Measurements from ENCODE around the gene KIAA1671. TPM values are rescaled to one million over a fixed set of nuclear protein-coding genes. Genes with fewer than 3 reads are reported as not detected.

Gene KIAA1671
- total RNA-seq, 1 experiment from 2014 or later = 18.6 TPM

GRCh38 chr22:25148149-25148691 lies 195.7 kb downstream of the KIAA1671 start:
- Histone ChIP-seq H3K27ac (ENCODE audit: low read length) (no peak overlapping the region), H3K79me2 (ENCODE audit: low read length) (no peaks in the 10 kb centered on the region), H3K9ac (ENCODE audit: low read length) (no peak overlapping the region), H3K36me3 (ENCODE audit: low read depth, low read length) (no peaks in the 10 kb centered on the region), H4K20me1 (ENCODE audit: low read length) (no peaks in the 10 kb centered on the region), H3K9me3 (ENCODE audit: low read length) (no peaks in the 10 kb centered on the region), H3K4me1 (ENCODE audit: insufficient read depth, low read length) (no peaks in the 10 kb centered on the region), H3K4me3 (ENCODE audit: low read length) (no peak overlapping the region), H3K27me3 (ENCODE audit: low read length) (no peaks in the 10 kb centered on the region), H3K4me2 (ENCODE audit: low read length) (no peak overlapping the region), H3F3A (ENCODE audit: low read length, unreplicated experiment) (no peaks in the 10 kb centered on the region), H3K9me2 (replicated peaks; ENCODE audit: low read length) (no peaks in the 10 kb centered on the region), H2AFZ (ENCODE audit: low read length) (no peak overlapping the region)
- TF ChIP-seq CTCF (conservative IDR thresholded peaks at IDR 0.05; ENCODE audit: low read depth, low read length) (no peak), EZH2phosphoT487 (IDR thresholded peaks at IDR 0.05; ENCODE audit: borderline replicate concordance, low read length) (no peak), EZH2 (IDR thresholded peaks at IDR 0.05; ENCODE audit: low read length, unreplicated experiment) (no peak)
- BruUV-seq (replicated peaks) = no TSS peak
- CTCF ChIA-PET = no interaction called here
- intact Hi-C loops (cut with micrococcal nuclease) = no loop called here
- ATAC-seq = no peak
- no peak for DNase-seq
- POLR2A ChIA-PET (ENCODE audit: unreplicated experiment) = no interaction called here

GRCh38 chr22:25149014-25149413 lies 196.5 kb downstream of the KIAA1671 start:
- intact Hi-C loops (cut with micrococcal nuclease) = no loop called here
- ATAC-seq = no peak
- H3K27ac ChIP-seq (ENCODE audit: low read length) = no peak overlapping the region
- H3K4me1 ChIP-seq (ENCODE audit: insufficient read depth, low read length) = peaks cover 5% of the 10 kb centered on the region
- no peaks in the 10 kb centered on the region for H3K79me2 ChIP-seq (ENCODE audit: low read length)
- H3K9ac ChIP-seq (ENCODE audit: low read length) = no peak overlapping the region
- no peak overlapping the region for H2AFZ ChIP-seq (ENCODE audit: low read length)
- H4K20me1 ChIP-seq (ENCODE audit: low read length) = no peaks in the 10 kb centered on the region
- H3K4me2 ChIP-seq (ENCODE audit: low read length) = no peak overlapping the region
- no peak for TF ChIP-seq CTCF (conservative IDR thresholded peaks at IDR 0.05; ENCODE audit: low read depth, low read length)
- TF ChIP-seq EZH2 (IDR thresholded peaks at IDR 0.05; ENCODE audit: low read length, unreplicated experiment) = no peak
- TF ChIP-seq EZH2phosphoT487 (IDR thresholded peaks at IDR 0.05; ENCODE audit: borderline replicate concordance, low read length) = no peak
- H3K9me3 ChIP-seq (ENCODE audit: low read length) = no peaks in the 10 kb centered on the region
- BruUV-seq (replicated peaks) = no TSS peak
- no peaks in the 10 kb centered on the region for H3K27me3 ChIP-seq (ENCODE audit: low read length)
- H3K36me3 ChIP-seq (ENCODE audit: low read depth, low read length) = no peaks in the 10 kb centered on the region
- no peak overlapping the region for H3K4me3 ChIP-seq (ENCODE audit: low read length)
- no peaks in the 10 kb centered on the region for H3K9me2 ChIP-seq (replicated peaks; ENCODE audit: low read length)
- ChIA-PET POLR2A (ENCODE audit: unreplicated experiment) (no interaction called here), CTCF (no interaction called here)
- no peak for DNase-seq
- H3F3A ChIP-seq (ENCODE audit: low read length, unreplicated experiment) = no peaks in the 10 kb centered on the region

GRCh38 chr22:25153961-25154666 lies 201.6 kb downstream of the KIAA1671 start:
- ChIA-PET POLR2A (ENCODE audit: unreplicated experiment) (no interaction called here), CTCF (no interaction called here)
- H4K20me1 ChIP-seq (ENCODE audit: low read length) = no peaks in the 10 kb centered on the region
- no peaks in the 10 kb centered on the region for H3K79me2 ChIP-seq (ENCODE audit: low read length)
- H3K27ac ChIP-seq (ENCODE audit: low read length) = no peak overlapping the region
- intact Hi-C loops (cut with micrococcal nuclease) = no loop called here
- H3K27me3 ChIP-seq (ENCODE audit: low read length) = no peaks in the 10 kb centered on the region
- ATAC-seq (peak; percentile 89), DNase-seq (peak; percentile 69)
- no TSS peak for BruUV-seq (replicated peaks)
- TF ChIP-seq EZH2 (IDR thresholded peaks at IDR 0.05; ENCODE audit: low read length, unreplicated experiment) (no peak), CTCF (conservative IDR thresholded peaks at IDR 0.05; ENCODE audit: low read depth, low read length) (no peak), EZH2phosphoT487 (IDR thresholded peaks at IDR 0.05; ENCODE audit: borderline replicate concordance, low read length) (no peak)
- no peak overlapping the region for H3K9ac ChIP-seq (ENCODE audit: low read length)
- H3K9me2 ChIP-seq (replicated peaks; ENCODE audit: low read length) = no peaks in the 10 kb centered on the region
- H3K4me3 ChIP-seq (ENCODE audit: low read length) = no peak overlapping the region
- H3K4me1 ChIP-seq (ENCODE audit: insufficient read depth, low read length) = peaks cover 15% of the 10 kb centered on the region
- no peak overlapping the region for H2AFZ ChIP-seq (ENCODE audit: low read length)
- H3F3A ChIP-seq (ENCODE audit: low read length, unreplicated experiment) = no peaks in the 10 kb centered on the region
- H3K9me3 ChIP-seq (ENCODE audit: low read length) = no peaks in the 10 kb centered on the region
- H3K36me3 ChIP-seq (ENCODE audit: low read depth, low read length) = no peaks in the 10 kb centered on the region
- no peak overlapping the region for H3K4me2 ChIP-seq (ENCODE audit: low read length)
